HG03159 (cell line): ENCODE results near the gene NEK2.
"Not testable (repeated sequence)": the region's sequence is repeated elsewhere in the genome, so short reads cannot be mapped to it uniquely, and the experiment has no call there.

Source experiments
- ATAC-seq: cut with Tn5 transposase; IDR thresholded peaks from one replicate; pipeline ENCODE4 v1.9.1; 2021; ENCODE audit warnings: mild to moderate bottlenecking, moderate library complexity; ENCODE audit not compliant: unreplicated experiment

Gene NEK2

DNA sequence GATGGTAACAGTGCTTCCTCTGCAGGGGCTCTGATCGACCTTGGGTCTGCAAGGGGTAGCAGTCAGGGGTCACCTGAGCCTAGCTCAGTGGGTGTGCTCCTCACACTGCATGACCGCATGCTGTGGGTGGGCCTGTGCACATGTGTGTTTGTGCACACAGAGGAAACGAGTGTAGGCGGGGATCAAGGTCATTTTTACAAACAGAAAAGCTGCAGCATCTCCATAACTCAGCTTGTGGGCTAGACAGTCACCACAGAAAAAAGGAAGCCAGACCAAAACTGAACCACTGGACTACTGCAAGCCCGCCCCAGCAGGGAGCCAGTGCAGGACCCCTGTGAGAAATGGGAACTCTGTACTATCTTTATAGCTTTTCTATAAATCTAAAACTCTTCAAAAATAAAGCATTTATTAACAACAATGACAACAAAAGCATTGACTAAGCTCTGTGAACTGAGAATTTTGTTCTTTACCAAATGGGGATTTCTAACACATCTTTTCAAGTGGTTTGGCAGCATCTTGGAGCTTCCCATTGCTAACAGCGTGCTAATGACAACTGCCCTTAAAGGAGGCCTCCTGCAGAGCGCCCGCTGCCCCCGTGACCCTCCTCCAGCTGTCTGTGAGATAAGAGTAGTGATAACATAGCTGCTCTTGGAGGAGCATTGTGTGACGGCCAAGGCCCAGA is 19.9 kb upstream of the NEK2 start:
- peak; percentile 46 for ATAC-seq

GRCh38 chr1:211693911-211694310 is 18.5 kb upstream of the NEK2 start:
- not testable (repeated sequence) for ATAC-seq

- no peak for ATAC-seq
Measured at GRCh38 chr1:211688421-211688820, 13.0 kb upstream of the NEK2 start.

GRCh38 chr1:211687462-211688215 is 12.2 kb upstream of the NEK2 start:
- ATAC-seq: no peak

DNA sequence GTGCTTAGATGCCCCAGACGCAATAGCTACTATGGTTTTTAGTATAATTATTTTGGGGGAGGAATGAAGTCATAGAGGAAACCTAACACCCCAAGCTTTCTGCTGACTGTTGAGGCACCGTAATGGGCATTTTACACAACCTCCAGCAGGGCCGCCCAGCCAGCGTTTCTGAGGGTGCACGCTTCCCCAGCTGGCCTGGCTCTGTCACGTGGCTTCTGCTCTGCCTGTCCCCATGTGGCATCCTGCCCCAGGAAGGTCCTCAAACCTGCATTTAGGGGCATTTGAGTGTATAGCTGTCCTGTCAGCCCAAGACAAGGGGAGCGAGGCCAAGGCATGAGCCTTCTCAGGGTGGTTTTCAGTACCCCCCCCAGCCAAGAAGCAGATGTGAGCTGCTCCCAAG is 10.4 kb upstream of the NEK2 start:
- no peak for ATAC-seq

DNA sequence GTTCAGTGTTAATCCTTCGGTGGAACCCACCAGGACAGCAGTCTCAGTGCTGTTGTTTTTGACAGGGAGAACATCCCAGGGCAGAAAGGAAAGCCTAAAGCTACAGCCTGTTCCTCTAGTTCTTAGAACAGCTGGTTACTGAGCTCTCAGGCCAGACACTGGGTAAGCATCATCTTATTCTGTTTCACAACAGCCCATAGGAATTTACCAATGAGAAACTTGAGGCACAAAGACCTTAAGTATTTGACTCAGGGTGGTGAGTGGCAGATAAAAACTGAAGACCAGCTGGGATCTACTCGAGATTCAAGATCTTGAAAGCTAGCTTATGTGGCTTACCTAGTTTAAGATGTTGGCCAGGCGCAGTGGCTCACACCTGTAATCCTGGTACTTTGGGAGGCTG is 9.4 kb upstream of the NEK2 start:
- no peak for ATAC-seq

DNA sequence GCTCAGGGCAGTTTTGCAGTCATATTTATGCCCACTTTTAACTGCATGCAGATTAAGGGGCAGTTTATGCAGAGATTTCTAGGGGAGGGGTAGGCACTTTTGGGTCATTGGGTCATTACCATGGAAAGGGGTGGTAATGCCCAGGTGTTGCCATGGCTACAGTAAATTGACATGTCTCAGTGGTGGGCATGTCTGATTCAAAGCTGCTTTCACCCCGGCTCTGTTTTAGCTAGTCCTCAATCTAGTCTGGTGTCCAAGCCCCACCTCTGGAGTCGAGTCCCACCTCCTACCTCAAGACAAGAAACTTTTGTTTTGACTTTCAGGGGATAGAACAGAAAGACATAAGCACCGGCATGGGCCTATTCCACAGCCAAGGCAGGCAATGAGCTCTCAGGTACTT is 8.9 kb upstream of the NEK2 start:
- no peak for ATAC-seq

DNA sequence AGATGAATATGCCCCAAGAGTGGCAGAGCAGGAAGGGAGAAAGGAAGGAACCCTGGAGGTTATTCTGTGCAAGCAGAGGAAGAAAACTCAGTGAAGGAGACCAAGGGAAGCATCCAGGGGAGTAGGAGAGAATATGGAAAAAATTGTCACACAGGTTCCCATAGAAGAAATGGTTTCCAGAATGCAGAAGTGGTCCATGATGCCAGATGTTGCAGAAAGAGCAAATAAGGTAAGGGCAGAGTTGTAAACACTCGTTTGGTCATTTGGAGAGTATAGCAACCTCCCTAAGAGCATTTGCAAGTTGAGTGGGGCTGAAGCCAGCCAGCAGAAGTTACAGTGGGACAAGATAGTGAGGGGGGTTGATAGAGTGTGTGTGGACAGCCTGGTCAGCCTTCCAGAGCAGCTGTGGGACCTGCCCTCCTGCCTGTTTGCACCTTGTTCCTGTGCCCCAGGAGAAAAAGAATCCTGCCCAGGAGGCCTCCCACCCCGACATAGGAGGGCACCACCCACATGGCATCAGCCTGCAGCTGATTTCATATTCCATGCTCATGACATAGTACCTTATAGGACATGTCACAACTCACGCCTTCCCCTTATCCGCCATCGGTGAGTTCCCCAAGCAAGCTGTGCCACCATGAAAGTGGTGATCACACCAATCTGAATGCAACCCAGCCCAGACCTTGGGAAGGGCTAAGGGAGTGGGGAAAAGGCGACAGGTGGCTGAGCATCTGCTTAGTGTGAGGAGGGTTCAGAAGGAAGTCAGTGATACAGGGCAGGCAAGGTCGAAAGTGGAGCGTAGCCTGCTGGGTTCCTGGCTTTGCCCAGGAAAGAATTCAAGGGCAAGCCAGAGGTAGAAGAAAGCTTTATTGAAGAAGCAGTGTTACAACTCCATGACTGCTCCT is 8.2 kb upstream of the NEK2 start:
- ATAC-seq: no peak

- not testable (repeated sequence) for ATAC-seq
Measured at GRCh38 chr1:211682186-211682585, 6.8 kb upstream of the NEK2 start.

DNA sequence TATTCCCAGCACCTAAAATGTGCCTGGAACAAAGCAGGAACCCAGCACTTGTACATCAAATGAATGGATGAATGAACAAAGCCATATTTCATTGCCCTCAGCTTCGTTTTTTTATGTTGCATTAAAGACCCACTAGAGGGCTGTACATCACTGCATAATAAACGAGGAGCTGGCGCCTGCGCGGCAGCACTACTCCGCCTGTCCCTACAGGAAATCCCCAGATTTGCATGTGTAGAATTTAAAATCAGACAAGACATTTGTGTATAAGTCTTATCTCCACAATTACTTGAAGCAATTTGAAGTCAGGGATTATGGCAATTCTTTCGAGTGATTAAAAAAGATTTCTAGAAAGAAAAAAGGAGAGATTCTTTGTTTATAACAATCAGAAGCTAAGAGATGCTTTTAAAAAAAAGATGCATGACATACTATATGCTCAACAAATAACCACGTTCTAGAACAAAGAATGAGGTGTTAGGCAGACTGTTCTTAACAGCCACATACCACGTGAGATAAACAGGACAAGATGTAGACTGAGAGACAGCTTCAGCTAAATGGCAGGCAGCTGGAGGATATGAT is 5.4 kb upstream of the NEK2 start:
- peak; percentile 77 for ATAC-seq

DNA sequence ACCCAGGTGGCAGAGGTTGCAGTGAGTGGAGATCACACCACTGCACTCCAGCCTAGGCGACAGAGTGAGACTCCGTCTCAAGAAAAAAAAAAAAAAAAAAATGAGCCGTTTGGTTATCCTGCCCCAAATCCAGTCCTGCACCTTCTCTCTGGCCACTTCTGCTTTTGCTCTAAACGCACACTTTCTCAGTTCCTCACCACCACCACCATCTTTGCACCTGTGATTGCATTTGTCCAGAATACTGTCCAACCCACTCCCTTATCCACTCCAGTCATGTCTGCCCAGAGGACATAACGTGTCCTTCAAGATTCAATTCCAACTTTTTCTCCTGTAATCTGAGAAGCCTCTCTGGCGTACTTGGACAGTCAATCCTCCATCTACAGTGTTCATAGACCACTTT is 2.2 kb upstream of the NEK2 start:
- ATAC-seq: no peak

DNA sequence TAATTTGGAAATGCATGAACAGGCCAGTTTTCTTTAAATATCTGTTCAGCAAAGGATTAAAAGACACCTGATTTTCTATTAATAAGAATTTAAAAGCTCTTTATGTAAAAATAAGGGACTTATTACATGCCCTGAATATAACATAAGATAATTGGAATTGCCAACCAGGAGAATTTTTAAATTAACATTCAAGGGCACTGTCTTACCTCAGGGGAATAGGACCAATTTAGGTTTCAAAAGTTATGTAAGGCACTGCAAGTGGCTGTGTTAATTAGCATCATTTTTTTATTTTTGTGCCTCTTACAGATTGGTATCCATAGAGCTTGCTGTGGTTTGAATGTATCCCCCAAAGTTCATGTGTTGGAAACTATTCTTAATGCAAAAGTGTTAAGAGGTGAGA is 1.3 kb upstream of the NEK2 start:
- no peak for ATAC-seq

DNA sequence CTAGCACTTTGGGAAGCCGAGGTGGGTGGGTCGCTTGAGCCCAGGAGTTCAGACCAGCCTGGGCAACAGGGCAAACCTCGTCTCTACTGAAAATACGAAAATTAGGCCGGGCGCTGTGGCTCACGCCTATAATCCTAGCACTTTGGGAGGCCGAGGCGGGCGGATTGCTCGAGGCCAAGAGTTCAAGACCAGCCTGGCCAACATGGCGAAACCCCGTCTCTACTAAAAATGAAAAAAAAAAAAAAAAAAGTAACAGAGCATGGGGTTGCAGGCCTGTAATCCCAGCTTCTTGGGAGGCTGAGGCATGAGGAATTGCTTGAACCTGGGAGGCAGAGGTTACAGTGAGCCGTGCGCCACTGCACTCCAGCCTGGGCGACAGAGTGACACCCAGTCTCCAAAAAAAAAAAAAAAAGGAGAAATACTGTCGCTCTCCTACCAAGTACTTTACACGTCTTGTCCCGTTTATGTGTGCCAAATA is 724 bp upstream of the NEK2 start:
- ATAC-seq: no peak

DNA sequence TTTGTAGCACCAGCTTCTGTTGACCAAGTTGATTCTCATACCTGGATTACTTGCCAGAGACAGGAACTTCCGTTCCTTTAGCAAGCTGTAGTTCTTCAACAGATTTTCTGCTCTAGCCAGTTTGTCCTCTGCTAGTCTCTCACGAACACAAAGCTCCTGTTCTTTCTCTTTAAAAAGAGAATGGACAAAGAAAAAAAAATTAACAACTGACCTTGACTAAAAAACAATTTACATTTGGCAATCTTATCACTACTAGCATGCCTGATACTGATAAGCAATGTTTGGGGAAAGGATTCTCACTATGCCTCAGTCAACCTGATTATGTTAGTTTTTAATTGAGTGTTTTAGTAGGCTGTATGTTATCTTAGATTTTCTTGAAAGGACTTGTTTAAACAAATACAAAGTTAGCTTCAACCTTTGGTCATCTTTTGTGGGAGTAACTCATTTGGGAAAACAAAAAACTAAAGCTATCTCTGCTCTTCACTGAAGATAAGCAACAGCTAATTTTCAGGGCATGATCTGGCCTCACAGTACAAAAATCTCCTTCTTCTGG is 8.3 kb downstream of the NEK2 start:
- ATAC-seq: no peak

DNA sequence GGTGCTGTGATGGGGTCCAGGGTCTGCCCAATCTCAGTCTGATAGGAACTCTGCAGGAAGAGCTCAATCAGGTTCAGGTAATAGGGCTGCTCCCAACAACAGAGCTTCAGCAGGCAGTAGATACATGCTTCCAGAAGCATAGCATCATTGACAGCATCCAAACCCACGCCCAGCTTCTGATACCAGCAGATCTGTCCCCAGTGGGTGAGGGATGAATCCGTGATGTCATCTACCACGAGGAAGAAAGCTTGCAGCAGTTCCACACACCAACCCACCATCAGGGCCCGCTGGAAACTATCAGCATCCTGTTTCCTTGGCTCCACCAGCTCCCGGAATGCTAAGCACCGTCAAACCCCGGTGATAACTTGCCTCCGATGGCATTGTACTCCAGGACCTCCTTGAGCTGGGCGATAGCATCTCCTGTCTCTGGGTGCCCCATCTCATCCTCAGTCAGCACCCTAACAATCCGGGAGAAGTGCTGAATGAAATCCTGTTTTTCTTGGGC is 14.7 kb downstream of the NEK2 start:
- no peak for ATAC-seq

GRCh38 chr1:211656728-211657127 is 18.7 kb downstream of the NEK2 start:
- no peak for ATAC-seq

DNA sequence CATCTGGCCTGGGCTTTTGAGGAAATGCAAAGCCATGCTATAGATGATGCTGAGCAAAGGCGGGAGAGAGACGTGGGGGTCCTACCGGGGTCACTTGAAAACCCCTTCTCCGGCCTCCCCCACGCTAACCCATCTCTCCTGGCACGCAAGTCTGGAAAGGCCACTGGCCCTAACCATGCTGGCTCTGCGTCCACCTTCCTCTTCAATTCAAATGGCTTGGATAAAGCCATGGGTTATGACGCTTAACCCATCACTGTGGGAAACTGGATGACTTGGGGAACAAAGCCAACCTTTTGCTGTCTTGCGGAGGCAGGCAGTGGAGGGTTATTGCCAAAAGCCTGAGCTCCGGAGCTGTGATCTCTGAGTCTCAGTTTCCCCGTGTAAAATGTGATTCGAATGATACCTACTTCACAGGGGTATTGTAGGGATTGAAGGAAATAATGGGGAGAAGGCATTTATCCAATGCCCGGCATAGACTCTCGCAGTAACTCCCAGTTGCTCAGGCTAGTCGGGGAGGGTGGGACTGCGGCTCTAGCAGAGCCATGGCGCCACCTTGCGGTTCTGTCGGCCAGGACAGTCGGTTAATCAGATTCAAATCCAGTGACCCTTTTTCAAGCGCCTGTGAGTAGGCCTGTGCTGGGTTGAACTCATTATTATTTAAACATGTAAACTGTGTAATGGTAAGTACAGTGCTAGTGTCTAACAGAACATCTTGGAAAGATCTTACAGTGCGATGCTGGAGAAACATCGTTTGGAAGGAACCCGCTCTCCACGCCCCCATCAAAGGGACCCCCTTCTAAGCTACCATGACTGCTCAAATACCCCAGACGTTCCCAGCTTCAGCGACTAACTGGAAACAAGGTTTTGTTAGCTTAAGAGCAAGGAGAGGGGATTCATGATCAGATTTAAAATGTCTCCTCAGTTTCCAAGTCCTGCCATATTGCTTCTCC is 20.3 kb downstream of the NEK2 start:
- ATAC-seq: peak; percentile 86

DNA sequence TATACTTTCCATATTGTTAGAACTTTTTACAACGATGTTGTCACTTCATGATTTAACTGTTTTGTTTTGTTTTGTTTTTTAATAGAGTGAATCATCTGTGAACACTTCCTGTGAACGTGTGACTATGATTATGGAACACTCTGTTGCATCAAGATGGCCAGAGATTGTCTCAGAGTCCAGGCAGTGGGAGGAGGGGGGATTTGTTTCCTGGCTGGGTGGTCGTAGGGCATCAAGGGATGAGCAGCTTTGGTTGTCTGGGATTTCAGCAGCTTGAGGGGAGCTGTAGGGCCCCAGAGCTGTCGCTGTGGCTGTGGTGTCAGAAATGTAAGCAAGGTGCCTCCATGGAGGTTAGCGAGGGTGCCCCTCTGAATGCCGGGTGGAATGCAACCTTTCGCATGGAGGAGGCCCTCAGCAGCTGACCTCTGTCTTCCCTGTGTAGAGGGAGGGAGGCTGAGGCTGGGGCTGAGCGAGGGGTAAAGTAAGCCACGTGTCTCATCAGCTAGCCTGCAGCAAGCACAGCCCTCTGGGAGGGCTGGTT is 21.4 kb downstream of the NEK2 start:
- ATAC-seq: no peak

DNA sequence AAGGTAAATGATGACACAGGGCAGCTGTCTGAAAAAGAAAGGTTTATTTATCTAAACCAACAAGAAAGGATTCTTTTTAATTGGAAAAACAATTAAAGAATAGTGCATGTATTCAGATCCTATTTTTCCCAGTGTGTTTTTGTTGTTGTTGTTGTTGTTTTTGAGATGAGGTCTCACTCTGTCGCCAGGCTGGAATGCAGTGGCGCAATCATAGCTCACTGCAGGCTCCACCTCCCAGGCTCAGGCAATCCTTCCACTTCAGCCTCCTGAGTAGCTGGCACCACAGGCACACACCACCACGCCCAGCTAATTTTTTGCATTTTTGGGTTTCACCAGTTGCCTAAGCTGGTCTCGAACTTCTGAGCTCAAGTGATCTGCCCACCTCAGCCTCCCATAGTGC is 22.1 kb downstream of the NEK2 start:
- no peak for ATAC-seq
